NCI-H2171 treated with DMSO at 0.1 percent for 48 hours (cell line): ENCODE measurements around the gene SENP3.
A peak's percentile ranks its signal among the peaks of the same experiment; 100 is the strongest.
"Not testable (repeated sequence)": the region's sequence is repeated elsewhere in the genome, so short reads cannot be mapped to it uniquely, and the experiment has no call there.

ENCODE experiments used
- DNase-seq: peaks from one replicate; lab custom pipeline; 2025; lab: John Stamatoyannopoulos, UW

The SENP3 gene

GRCh38 chr17:7597561-7597960 lies 35.8 kb downstream of the SENP3 start:
- DNase-seq, result not testable (repeated sequence)

DNA sequence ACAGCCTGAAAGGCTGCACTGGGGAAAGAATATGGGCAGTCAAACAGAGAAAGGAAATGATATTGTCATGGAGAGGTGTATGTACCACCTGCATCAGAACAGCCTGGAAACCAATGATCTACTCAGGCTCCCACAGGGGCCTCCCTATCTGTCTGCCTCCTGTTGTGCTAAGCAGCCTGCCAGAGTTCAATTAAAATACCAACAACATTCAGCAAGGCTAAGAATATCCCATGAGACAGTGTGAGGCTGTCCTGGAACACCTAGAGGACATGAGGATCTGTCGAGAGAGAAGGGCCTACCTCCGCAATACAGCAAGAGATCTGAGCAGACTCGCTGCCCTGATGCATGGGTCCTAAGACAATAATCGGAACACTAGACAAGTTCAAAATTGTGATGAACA lies 44.6 kb downstream of the SENP3 start:
- peak; percentile 5 for DNase-seq

- no peak for DNase-seq
Observed at GRCh38 chr17:7610641-7611040, 48.9 kb downstream of the SENP3 start.

DNA sequence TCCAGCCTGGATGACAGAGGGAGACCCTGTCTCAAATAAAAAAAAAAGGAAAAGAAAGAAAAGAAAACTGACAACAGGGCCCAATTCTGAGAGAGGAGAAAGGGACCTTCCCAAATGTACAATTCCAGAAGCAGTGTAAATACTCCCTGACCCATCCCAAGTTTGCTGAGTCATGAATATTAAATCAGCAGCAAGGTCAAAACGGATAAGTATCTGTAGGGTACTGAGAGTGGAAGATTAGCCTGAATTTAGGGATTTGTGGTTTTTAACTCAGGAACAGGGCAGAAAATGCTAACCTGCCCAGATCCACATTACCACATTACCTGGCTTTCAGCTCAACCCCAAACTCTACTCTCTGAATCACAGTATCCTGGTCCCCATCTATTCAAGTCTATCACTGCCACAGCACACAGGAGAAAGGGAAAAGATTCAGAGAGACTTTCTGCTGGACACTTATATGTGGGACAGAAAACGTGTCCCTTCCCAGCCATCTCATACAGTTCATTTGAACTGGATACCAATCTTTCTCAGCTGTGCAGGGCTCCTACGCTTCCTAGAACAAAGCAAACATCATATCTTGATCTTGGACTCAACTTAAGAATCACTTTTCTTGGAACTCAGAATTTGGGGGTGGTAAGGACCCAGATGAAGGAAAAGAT lies 50.0 kb downstream of the SENP3 start:
- no peak for DNase-seq

DNA sequence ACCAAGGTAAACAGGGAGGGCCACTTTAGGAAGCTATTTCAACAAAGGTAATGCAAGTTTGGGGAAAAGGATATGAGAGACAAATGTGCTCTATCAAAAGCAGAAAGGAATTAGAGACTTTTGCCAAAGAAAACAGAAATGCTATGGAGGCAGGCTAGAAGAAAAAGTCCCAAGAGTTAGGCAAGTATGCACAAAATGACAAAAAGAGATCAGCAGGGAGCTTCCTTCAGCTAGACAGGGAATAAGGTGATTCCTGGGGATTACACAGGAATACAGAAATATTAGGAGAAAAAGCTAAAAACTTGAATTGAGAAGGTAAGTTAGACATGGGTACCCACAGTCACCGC lies 50.5 kb downstream of the SENP3 start:
- no peak for DNase-seq

DNA sequence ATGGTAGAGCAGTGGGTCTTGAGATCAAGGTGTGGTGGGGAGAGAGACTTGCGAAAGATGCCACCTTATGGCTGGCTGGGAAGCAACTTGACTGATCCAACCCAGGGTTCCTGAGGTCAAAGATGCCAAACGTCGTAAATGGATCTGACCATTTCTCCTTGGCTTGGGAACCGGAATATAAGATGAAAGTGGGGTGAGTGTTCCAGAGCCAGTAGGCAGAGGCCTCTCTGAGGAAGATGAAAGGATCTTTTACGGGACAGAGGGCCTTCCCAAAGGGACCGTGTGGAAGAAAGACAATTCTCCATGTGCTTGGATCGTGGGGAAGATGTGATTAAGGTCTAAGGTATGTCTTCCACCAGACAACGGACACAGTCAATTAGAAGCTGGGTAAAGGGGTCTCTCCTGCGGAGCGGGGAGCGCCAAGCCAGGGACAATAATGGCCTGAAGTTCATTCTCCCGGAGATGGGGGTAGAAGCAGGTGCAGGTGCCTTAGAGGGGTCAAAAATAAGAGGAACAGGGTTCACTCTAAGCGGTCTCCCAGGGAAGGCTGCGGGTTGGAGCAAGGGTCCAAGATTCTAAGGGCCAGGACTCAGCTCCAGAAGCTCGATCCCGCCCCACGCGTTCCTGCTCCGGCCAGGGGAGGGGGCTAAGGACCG lies 52.2 kb downstream of the SENP3 start:
- DNase-seq, result no peak

GRCh38 chr17:7614425-7615264 lies 52.9 kb downstream of the SENP3 start, which contains the start of gene FXR2:
FXR2 (minus strand) TSS chr17:7614897; CDS start chr17:7614532, 365 bp downstream.
- DNase-seq, result peak; percentile 100

DNA sequence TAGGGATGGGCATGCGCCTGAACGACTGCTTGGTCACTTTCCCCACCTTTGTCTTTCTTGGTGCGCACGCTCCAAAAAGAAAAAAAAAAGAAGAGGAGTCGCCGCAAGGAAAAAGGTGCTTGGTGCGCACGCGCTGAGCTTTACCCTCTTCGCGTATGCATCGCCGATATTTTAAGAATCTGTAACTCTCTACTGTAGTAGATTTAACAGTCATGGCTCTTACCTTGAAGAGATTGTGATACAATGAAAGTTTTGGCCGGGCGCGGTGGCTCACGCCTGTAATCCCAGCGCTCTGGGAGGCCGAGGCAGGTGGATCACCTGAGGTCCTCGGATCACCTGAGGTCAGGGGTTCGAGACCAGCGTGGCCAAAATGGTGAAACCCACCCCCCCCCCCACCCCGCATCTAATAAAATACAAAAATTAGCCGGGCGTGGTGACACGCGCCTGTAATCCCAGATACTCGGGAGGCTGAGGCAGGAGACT lies 53.6 kb downstream of the SENP3 start:
- no peak for DNase-seq

GRCh38 chr17:7618608-7619007 lies 56.9 kb downstream of the SENP3 start:
- no peak for DNase-seq

GRCh38 chr17:7620835-7621234 lies 59.1 kb downstream of the SENP3 start:
- no peak for DNase-seq
